ENCODE results near the gene TRIP10.

GRCh38 chr19:6697291-6697690, 42.2 kb upstream of the TRIP10 start:
- TF ChIP-seq CTCF (optimal IDR thresholded peaks at IDR 0.05 in 1 of 3, IDR thresholded peaks at IDR 0.05 in 1 of 3, conservative IDR thresholded peaks at IDR 0.05 in 1 of 3; ENCODE audit: extremely low read depth in 1 of 3, insufficient read depth in 2 of 3, low read length in 3 of 3) (no peak), EZH2 (IDR thresholded peaks at IDR 0.05; ENCODE audit: low read length) (no peak)
